Amygdala (tissue), 56 donors: ENCODE results near the gene PCDHGC5.

ENCODE experiments used
- DNase-seq, 56 donors: peaks; one replicate each; lab custom pipeline; 2025; lab: John Stamatoyannopoulos, UW

PCDHGC5 gene

GRCh38 chr5:141527426-141527825 is 38.5 kb downstream of the PCDHGC5 start:
- DNase-seq, result no peak

DNA sequence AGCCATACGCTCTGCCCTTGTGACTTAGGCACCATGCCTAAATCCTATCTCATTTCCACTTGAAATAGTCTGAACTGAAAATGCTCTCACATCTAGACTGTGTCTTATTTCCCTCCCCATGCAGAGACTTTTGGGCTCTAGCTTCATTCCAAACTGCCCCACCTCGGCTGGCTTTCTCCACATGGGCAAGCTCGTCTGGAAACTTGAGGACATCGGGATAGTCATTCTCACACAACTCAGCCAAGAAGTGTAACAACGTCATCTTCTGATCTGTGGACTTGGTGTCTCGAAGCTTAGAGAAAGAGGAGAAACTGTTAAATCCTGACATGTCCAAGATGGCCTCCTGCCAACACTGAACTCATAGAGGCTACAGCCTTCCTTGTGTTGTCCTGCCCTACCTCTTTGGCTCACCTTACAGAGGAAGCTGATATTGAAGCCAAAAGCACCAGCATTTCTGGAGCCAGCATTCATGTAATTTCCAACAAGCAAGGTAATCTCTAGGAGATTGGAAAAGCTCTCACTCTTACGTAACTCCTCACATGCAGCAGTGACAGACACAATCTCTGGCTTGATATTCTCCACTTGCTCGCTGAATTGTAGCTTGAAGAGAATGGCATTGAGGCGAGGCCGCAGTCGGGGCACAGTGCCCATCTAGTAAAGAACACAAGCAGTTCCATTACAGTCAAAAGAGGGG is 39.6 kb downstream of the PCDHGC5 start:
- no peak for DNase-seq

- no peak for DNase-seq
These were observed 40.1 kb downstream of the PCDHGC5 start for GRCh38 chr5:141529002-141529401.

- DNase-seq, result no peak
These were observed 41.0 kb downstream of the PCDHGC5 start for GRCh38 chr5:141529873-141530272.

GRCh38 chr5:141532726-141533125 is 43.8 kb downstream of the PCDHGC5 start:
- no peak for DNase-seq

DNA sequence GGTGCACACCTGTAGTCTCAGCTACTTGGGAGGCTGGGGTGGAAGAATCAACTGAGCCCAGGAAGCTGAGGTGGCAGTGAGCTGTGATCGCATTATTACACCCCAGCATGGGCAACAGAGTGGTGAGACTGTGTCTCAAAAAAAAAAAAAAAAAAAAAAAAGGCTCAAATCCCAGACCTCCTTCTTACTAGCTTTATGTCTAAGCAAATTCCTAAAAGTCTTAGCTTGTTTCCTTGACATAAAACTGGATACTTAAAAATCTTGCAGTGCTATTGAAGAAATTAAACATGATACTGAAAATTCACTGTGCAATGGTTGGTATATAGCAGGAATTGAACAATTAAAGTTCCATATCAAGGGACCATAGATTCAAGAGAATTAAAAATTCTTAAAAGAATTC is 45.0 kb downstream of the PCDHGC5 start:
- DNase-seq, result no peak

DNA sequence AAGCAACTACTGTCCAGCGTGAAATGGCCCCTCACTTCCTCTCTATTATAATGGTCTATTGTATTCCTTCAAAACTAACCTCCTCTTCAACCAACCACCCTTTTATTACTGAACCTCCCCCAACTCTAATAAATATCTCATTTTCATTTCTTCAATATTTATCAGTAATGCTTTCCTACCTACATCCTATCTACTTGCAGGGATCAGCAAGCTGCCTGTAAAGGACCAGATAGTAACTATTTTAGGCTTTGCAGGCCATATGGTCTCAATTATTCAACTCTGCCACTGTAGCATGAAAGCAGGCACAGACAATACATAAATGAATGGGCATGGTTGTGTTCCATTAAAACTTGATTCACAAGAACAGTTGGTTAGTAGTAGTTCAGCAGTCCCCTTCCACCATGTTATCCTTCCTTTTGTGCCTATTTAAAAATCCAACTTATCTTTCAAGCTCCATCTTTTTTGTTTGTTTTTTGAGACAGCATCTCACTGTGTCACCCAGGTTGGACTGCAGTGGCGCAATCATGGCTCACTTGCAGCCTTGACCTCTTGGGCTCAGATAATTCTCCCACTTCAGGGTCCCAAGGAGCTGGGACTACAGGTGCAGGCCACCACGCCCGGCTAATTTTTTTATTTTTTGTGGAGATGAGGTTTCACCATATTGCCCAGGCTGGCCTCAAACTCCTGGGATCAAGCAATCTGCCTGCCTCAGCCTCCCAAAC is 45.8 kb downstream of the PCDHGC5 start:
- DNase-seq, result no peak
